GM12891 (cell line): Measurements from ENCODE around the gene ALOXE3.

Experiments used
- DNase-seq: peaks from one replicate; pipeline ENCODE4 v3.0.0; 2011; ENCODE audit warnings: low spot score; ENCODE audit not compliant: insufficient read length
- FAIRE-seq: peaks from 2 replicates; lab custom pipeline; 2011; peaks lifted over from hg19 to GRCh38; lab: Jason Lieb, UNC
- PAX5 ChIP-seq: IDR thresholded peaks from 2 replicates; pipeline ENCODE4 v1.6.1; 2011; ENCODE audit warnings: low read length, moderate library complexity, mild to moderate bottlenecking; ENCODE audit not compliant: insufficient read depth, severe bottlenecking
- POLR2A ChIP-seq: IDR thresholded peaks from 2 replicates; pipeline ENCODE4 v1.6.1; 2011; ENCODE audit warnings: low read depth, low read length, control low read depth
- POLR2AphosphoS5 ChIP-seq: IDR thresholded peaks from 2 replicates; pipeline ENCODE4 v1.6.1; 2011; ENCODE audit warnings: low read depth, low read length, control low read depth
- POU2F2 ChIP-seq: IDR thresholded peaks from 2 replicates; pipeline ENCODE4 v1.6.1; 2011; ENCODE audit warnings: low read depth, mild to moderate bottlenecking, control low read depth, low read length, moderate library complexity
- SPI1 ChIP-seq: IDR thresholded peaks from 2 replicates; pipeline ENCODE4 v1.6.1; 2011; ENCODE audit warnings: low read depth, low read length, control low read depth
- TAF1 ChIP-seq: IDR thresholded peaks from 2 replicates; pipeline ENCODE4 v1.6.1; 2011; ENCODE audit warnings: low read depth, low read length, control low read depth

The ALOXE3 gene

DNA sequence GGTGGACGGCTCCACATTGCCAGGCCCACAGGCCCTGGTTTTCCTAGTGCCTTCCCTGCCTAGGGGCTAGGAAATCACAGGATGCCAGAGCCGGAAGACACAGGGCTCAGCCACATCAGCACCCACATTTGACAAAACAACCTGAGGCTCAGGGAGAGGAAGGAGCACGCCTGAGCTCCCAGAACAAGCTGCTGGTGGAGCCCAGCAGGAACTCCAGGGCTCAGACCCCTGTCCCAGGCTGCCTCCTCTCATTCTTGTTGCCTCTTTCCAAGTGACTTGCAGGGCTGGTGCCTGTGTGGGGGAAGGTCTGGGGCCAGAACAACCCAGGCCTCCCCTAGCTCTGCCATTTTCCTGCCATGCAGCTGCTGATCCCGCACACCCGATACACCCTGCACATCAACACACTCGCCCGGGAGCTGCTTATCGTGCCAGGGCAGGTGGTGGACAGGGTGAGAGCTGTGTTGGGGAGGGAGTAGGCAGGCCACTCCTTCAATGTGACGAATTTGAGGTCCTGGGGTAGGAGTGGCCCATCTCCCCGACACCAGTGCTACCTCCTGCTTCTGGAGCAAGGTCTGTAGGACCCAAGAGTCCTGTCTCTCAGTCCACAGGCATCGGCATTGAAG lies 71.9 kb downstream of the ALOXE3 start:
- no peak for TF ChIP-seq PAX5
- TF ChIP-seq SPI1: no peak
- TF ChIP-seq POLR2AphosphoS5: no peak
- TF ChIP-seq POU2F2: no peak
- TF ChIP-seq TAF1: no peak
- no peak for TF ChIP-seq POLR2A
- FAIRE-seq: no peak
- no peak for DNase-seq
